DOHH2 (cell line): ENCODE results near the gene COL9A3.

Experiments
- H3F3A ChIP-seq: fragments of 200-600 bp; sonication (generic), shearing (Covaris generic); 2 replicates; pipeline ENCODE4 v1.6.0; 2016; ENCODE audit warnings: antibody characterized with exemption, mild to moderate bottlenecking; ENCODE audit not compliant: control insufficient read depth, insufficient read depth
- H3K27ac ChIP-seq: fragments of 200-600 bp; sonication (generic); 2 replicates; pipeline ENCODE4 v1.5.1; 2014; ENCODE audit warnings: low read depth, mild to moderate bottlenecking, low read length, moderate library complexity
- H3K27me3 ChIP-seq: fragments of 200-600 bp; sonication (generic); 2 replicates; pipeline ENCODE4 v1.6.1; 2014; ENCODE audit warnings: mild to moderate bottlenecking, low read length, mixed read lengths; ENCODE audit not compliant: control insufficient read depth
- H3K36me3 ChIP-seq: fragments of 200-600 bp; sonication (generic); 2 replicates; pipeline ENCODE4 v1.6.1; 2014; ENCODE audit warnings: mild to moderate bottlenecking, low read length, moderate library complexity, mixed read lengths; ENCODE audit not compliant: control insufficient read depth
- H3K4me1 ChIP-seq: fragments of 200-600 bp; sonication (generic); 2 replicates; pipeline ENCODE4 v1.6.1; 2014; ENCODE audit warnings: mild to moderate bottlenecking, low read length, mixed read lengths; ENCODE audit not compliant: control insufficient read depth
- H3K4me2 ChIP-seq: fragments of 200-600 bp; sonication (generic); 2 replicates; pipeline ENCODE4 v1.6.0; 2014; ENCODE audit warnings: mild to moderate bottlenecking, low read length, moderate library complexity
- H3K4me3 ChIP-seq: fragments of 200-600 bp; sonication (generic); 2 replicates; pipeline ENCODE4 v1.5.1; 2014; ENCODE audit warnings: mild to moderate bottlenecking, low read length, mixed read lengths
- H3K79me2 ChIP-seq: fragments of 200-600 bp; sonication (generic); 2 replicates; pipeline ENCODE4 v1.6.1; 2014; ENCODE audit warnings: mild to moderate bottlenecking, low read length, mixed read lengths; ENCODE audit not compliant: control insufficient read depth
- H3K9me2 ChIP-seq: fragments of 200-600 bp; sonication (generic); replicated peaks from 2 replicates; pipeline ENCODE4 v1.6.1; 2014; ENCODE audit warnings: mild to moderate bottlenecking, low read length, mixed read lengths; ENCODE audit not compliant: control insufficient read depth
- H3K9me3 ChIP-seq: fragments of 200-600 bp; sonication (generic); 2 replicates; pipeline ENCODE4 v1.6.1; 2014; ENCODE audit warnings: antibody characterized with exemption, low read length, mixed read lengths; ENCODE audit not compliant: control insufficient read depth, insufficient read depth
- H4K20me1 ChIP-seq: fragments of 200-600 bp; sonication (generic); 2 replicates; pipeline ENCODE4 v1.6.0; 2014; ENCODE audit warnings: low read depth, mild to moderate bottlenecking, antibody characterized with exemption, low read length, moderate library complexity; ENCODE audit not compliant: control insufficient read depth, insufficient read depth
- EZH2phosphoT487 ChIP-seq: fragments of 200-600 bp; sonication (generic); IDR thresholded peaks from 2 replicates; pipeline ENCODE4 v1.6.1; 2017; ENCODE audit warnings: borderline replicate concordance, mild to moderate bottlenecking, antibody characterized with exemption, low read length, moderate library complexity, mixed read lengths
- TF ChIP-seq, protein P1 (sequence below): fragments of 200-600 bp; sonication (generic); IDR thresholded peaks from one replicate; pipeline ENCODE4 v1.5.1; 2014; ENCODE audit warnings: antibody characterized with exemption, mild to moderate bottlenecking, low read depth, low read length; ENCODE audit not compliant: poor library complexity, severe bottlenecking

The COL9A3 gene

DNA sequence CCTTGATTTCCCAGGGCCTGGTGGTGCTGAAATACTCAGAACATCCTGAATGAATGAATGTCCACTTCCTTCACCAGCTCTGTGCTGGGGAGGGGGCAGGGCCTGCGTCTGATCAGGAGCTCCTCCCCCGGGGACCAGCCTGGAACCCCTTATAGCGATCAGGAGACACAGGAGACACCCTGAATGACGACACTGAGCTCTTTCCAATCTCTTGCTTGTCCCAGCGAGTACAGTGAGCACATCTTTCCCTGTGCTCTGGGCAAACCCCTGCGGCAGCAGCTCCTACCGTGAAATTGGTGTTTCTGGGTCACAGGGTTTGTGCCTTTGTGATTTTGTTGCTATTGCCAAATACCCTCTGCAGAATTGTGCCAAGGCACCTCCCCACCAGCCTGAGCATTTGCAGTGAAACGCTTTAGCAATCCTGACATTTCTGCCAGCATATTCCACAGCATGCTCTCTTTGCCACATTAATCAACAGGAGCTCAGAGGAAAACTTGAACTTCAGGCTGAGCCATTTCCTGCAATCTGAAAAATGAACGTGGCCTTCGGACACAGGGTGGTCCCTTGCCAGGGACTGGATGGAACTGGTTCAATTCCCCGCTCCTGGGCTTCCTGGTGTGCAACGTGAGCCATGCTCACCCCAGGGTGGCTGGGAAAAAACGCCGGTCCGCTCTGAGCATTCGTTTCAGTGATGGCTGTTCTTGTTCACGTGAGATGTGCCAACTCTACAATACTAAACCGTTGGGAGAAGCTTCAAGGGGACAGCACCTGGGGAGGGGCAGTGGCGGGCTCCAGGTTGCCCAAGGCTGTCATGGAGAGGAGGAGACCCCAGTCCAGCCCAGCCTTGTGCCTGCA lies 43.6 kb upstream of the COL9A3 start:
- Histone ChIP-seq H3K27ac (no peak overlapping the region), H3K9me2 (no peaks in the 10 kb centered on the region), H4K20me1 (no peaks in the 10 kb centered on the region), H3K9me3 (no peaks in the 10 kb centered on the region), H3K27me3 (no peaks in the 10 kb centered on the region), H3F3A (no peaks in the 10 kb centered on the region), H3K4me3 (no peak overlapping the region), H3K4me1 (peaks cover 25% of the 10 kb centered on the region), H3K4me2 (no peak overlapping the region), H3K36me3 (no peaks in the 10 kb centered on the region), H3K79me2 (no peaks in the 10 kb centered on the region)
- TF ChIP-seq, protein P1, sequence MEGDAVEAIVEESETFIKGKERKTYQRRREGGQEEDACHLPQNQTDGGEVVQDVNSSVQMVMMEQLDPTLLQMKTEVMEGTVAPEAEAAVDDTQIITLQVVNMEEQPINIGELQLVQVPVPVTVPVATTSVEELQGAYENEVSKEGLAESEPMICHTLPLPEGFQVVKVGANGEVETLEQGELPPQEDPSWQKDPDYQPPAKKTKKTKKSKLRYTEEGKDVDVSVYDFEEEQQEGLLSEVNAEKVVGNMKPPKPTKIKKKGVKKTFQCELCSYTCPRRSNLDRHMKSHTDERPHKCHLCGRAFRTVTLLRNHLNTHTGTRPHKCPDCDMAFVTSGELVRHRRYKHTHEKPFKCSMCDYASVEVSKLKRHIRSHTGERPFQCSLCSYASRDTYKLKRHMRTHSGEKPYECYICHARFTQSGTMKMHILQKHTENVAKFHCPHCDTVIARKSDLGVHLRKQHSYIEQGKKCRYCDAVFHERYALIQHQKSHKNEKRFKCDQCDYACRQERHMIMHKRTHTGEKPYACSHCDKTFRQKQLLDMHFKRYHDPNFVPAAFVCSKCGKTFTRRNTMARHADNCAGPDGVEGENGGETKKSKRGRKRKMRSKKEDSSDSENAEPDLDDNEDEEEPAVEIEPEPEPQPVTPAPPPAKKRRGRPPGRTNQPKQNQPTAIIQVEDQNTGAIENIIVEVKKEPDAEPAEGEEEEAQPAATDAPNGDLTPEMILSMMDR, result no peak
- TF ChIP-seq EZH2phosphoT487, result no peak

DNA sequence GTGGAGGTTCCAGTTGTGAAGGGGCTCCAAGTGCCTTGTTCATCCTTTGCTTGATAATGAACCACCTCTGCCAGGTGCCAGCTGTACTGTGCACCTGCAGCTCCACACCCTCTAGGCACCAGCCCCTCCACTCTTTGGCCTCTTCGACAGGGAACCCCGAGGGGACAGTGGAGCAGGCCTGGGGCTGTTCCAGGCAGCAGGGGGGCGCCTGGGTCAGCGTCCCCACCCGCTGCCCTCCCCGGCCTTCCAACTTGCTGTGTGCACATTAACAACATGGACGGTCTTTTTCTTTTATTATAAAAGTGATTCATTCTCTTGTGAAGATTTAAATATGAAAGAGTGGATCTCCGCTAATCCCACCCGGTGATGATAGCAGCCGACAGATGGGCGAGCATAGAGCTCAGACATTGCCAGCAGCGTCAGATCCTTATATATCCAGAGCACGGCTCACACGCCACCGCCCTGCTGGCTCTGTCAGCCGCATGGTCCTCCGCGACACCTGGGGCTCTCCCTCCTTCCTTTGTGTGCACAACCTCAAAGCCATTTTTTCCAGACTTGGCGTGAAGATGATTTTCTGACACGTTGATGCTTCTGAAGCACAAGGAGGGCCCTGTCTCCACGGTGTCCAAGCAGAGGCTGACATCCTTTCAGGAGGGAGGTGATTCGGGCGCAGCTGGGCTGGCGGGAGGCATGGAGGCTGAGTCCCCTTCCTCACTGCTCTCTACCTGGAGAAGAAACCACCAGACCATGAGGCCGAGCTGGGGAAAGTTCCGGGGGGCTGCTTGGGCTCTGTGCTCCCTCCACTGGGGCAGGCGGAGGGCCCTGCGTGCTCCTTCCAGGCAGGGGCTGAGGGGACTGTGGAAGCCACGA lies 42.8 kb upstream of the COL9A3 start:
- Histone ChIP-seq H3F3A (no peaks in the 10 kb centered on the region), H3K79me2 (no peaks in the 10 kb centered on the region), H3K4me3 (no peak overlapping the region), H4K20me1 (no peaks in the 10 kb centered on the region), H3K4me1 (peaks cover 25% of the 10 kb centered on the region), H3K9me3 (no peaks in the 10 kb centered on the region), H3K9me2 (no peaks in the 10 kb centered on the region), H3K4me2 (no peak overlapping the region), H3K27ac (no peak overlapping the region), H3K27me3 (no peaks in the 10 kb centered on the region), H3K36me3 (no peaks in the 10 kb centered on the region)
- TF ChIP-seq, protein P1, result no peak
- TF ChIP-seq EZH2phosphoT487, result no peak

DNA sequence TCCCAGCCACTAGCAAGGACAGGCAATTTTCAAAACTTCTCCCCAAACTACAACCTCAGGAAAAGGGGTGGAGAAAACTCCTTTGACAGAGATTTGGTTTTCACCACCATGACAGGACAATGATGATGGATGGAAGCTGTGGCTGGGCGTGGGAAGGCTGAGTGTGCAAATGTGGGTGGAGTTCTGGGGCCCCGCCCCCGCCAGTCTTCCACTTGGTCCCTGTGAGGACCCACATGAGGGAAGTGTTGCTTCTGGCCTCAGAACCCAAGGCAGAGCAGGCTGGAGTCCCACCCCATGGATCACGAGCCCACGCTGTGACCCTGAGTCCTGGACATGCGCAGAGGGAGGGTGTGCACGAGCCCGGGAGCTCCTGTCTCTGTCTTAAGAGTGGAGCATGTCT lies 42.1 kb upstream of the COL9A3 start:
- no peaks in the 10 kb centered on the region for H3K36me3 ChIP-seq
- H3K27me3 ChIP-seq, result no peaks in the 10 kb centered on the region
- no peak for TF ChIP-seq EZH2phosphoT487
- TF ChIP-seq, protein P1, result no peak
- H3K27ac ChIP-seq, result no peak overlapping the region
- H3K4me2 ChIP-seq, result no peak overlapping the region
- H3K79me2 ChIP-seq, result no peaks in the 10 kb centered on the region
- no peaks in the 10 kb centered on the region for H3K9me3 ChIP-seq
- no peaks in the 10 kb centered on the region for H4K20me1 ChIP-seq
- no peaks in the 10 kb centered on the region for H3K9me2 ChIP-seq
- H3K4me1 ChIP-seq, result peaks cover 25% of the 10 kb centered on the region
- H3F3A ChIP-seq, result no peaks in the 10 kb centered on the region
- no peak overlapping the region for H3K4me3 ChIP-seq
